Cardiac fibroblast (primary cell): ENCODE measurements around the gene SH3PXD2B.
"Not testable (repeated sequence)": the region's sequence is repeated elsewhere in the genome, so short reads cannot be mapped to it uniquely, and the experiment has no call there.

Source experiments
- DNase-seq, 2 donors: peaks; one replicate each; pipeline versions ENCODE4 v3.0.0 to v3.0.0-alpha.2; 2010; ENCODE audit warnings: low read depth in 2 of 2
- H3K4me3 ChIP-seq, 2 donors: replicated peaks in 1 of 2; 1 replicate in 1 of 2; 2 replicates in 1 of 2; pipeline ENCODE4 v1.5.1; 2011; ENCODE audit warnings: low read depth in 2 of 2, low read length in 2 of 2, mild to moderate bottlenecking in 2 of 2, moderate library complexity in 1 of 2
- TF ChIP-seq, protein P1 (sequence below): IDR thresholded peaks from one replicate; pipeline ENCODE4 v1.5.1; 2011; ENCODE audit warnings: low read depth, mild to moderate bottlenecking, low read length, inconsistent platforms

Gene SH3PXD2B

DNA sequence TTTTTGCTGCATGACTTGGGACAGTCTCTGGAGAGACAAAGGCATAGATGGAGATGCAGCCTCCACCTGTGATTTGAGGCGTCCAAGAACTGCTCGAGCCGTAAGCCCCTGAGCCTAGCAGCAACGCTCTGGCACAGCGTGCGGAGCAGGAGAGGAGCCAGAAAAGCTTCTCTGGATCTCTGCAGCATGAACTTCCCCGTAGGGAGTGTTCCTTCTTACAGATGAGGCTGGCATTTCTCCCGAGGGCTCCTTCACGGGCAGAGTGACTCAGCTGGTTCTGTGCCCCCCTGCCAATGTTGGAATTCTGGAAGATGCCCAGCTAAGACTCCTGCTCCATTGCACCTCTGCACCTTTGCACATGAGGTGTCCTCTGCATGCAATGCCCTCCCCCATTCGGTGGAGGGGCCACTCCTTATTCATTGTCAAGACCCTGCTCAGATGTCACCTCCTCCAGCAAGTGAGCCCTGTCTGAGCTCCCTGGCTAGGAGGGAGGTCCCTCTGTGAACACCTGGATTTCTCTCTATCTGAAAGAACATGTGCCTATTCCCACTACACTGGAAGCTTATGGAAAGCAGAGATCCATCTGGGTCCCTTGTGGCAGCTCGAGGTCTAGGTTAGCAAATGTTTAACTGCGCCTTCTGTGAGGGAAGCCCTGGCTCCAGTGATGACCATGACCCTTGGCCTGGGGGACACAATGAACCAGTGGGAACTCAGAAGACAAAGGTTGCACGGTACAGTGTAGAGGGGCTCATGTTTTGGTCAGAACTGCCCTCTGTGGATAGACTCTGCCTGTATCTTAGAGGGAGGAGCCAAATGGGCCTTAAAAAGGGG, 39.6 kb downstream of the SH3PXD2B start:
- TF ChIP-seq, protein P1, sequence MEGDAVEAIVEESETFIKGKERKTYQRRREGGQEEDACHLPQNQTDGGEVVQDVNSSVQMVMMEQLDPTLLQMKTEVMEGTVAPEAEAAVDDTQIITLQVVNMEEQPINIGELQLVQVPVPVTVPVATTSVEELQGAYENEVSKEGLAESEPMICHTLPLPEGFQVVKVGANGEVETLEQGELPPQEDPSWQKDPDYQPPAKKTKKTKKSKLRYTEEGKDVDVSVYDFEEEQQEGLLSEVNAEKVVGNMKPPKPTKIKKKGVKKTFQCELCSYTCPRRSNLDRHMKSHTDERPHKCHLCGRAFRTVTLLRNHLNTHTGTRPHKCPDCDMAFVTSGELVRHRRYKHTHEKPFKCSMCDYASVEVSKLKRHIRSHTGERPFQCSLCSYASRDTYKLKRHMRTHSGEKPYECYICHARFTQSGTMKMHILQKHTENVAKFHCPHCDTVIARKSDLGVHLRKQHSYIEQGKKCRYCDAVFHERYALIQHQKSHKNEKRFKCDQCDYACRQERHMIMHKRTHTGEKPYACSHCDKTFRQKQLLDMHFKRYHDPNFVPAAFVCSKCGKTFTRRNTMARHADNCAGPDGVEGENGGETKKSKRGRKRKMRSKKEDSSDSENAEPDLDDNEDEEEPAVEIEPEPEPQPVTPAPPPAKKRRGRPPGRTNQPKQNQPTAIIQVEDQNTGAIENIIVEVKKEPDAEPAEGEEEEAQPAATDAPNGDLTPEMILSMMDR, result no peak
- no peak overlapping the region for H3K4me3 ChIP-seq
- DNase-seq, result peak in 1 of 2 donors; percentile 78

DNA sequence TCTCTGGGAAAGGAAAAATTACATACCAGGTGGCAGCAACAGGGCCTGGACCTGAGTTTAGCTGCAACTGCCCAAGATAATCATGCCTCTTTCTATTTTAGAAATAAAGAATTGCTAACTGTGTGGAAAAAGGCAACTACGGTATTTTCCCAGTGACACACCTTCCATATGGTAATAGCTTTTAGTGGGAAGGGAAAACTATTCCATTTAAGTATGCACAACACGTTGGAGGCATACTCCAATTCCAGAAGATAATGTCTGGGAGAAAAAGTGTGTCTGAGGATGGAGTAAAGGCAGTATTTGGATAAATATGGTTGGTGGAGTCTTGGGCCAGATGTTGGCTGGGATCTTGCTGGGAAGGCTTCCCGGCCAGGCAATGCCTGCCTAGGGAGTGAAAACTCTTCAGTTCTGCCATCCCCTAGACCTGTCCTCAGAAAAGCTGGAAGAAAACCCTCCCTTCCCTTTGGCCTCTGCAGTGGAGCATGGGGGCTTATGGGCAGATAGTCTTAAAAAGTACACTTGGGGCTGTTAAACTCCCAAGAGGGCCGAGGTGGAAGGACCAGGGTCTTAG, 40.6 kb downstream of the SH3PXD2B start:
- TF ChIP-seq, protein P1, result no peak
- no peak overlapping the region for H3K4me3 ChIP-seq
- DNase-seq, result peak in 1 of 2 donors; percentile 25

DNA sequence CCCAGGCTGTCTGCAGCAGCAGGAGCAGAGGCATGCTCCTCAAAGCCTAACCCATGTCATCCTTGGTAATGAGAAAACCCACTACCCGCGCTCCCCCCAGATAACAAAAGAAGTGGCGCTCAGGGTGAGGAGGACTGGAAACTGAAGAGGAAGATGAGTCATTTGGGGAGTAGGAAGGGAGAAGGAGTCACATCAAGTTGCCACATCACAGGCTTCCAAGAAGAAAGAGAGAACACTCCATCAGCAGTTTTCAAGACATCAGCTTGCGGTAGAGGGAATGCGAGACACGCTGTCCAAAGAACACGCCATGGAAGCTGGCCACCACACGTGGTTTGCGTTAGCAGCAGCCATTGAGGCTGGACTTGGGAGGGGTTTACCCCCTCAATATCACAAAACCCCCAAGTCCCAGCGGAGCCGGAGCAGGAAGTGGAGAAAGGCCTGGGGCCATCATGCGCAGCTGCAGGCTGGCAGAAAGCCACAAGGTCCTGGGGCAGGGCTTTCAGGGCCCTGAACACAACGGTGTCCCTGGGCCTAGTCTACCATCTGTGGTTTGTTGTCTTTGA, 41.5 kb downstream of the SH3PXD2B start:
- TF ChIP-seq, protein P1, result no peak
- DNase-seq, result peak; percentile 98
- no peak overlapping the region for H3K4me3 ChIP-seq

DNA sequence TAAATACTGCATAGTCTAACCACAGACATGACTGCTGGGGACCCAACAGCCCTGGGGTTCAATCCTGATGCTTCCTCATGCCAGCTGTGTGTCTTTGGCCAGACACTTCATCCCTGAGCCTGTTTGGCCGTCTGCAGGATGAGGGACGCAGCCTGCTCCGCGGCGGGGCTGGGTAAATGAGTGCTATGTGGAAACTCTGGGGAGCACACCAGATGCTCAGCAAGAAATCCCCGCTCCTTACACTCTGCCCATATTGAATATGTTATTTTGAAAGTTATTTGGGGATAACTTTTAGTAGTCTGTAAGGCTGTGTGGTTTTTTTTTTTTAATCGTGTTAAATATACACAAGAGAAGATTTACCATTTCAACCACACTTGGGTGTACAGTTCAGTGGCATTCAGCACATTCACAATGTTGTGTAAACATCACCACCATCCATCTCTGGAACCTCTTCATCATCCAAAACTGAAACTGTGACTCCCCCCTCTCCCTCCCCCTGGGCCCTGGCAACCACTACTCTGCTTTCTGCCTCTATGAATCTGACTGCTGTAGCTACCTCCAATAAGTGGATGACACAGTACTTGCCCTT, 42.7 kb downstream of the SH3PXD2B start:
- no peak overlapping the region for H3K4me3 ChIP-seq
- peak; percentile 47 to 61 for DNase-seq
- TF ChIP-seq, protein P1, result no peak

DNA sequence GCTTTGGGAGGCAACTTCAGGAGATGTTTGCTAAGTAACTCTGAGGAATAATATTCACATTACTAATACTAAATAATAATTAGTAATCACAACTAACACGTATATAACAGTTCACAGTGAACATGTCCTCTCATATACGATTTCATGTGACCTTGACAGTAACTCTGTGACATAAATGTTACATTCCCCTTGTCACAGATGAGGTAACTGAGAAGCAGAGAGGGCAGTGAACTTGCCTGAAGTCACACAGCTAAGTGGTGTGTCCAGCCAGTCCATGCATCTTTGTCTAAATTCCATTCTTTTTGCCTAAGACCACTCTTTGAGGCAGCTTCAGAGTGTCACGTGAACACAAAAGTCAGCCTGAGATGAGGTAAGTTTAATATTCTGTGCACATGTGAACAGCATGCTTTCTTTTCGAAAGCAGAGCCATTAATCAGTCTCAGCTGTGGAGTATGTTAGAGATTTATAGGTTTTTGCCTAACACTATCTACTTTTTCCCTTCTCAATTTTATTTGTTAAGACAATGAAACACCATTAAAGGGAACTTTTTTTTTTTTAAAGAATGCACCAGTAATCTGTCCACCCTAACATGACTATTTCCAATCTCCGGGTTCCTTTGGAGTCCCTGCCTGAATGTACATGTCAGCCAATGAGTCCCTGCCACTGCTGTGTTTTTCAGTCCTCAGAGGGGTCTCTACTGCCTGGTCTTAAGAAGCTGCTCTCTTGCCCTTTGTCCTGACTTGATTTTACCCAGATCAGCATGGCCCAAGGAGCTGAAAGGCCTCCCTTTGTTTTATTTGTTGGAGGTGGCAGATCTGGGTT, 43.5 kb downstream of the SH3PXD2B start:
- no peak overlapping the region for H3K4me3 ChIP-seq
- TF ChIP-seq, protein P1, result no peak
- DNase-seq, result peak; percentile 40 to 47

DNA sequence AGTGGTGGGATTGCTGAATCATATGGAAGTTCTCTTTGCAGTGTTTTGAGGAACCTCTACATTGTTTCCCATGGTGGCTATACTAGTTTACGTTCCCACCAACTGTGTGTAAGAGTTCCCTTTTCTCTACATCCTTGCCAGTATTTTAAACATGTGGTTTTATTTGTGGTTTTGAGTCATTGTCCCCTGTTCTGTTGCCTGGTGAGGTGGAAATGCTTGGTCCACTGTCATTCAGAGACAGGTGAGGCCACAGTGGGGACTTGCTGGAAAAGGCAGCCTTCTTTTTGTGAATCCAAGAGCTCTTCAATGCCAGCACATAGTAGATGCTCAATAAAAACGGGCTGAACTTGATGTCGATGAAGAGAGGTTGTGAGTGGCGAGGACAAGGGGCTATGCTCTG, 44.2 kb downstream of the SH3PXD2B start:
- TF ChIP-seq, protein P1, result no peak
- H3K4me3 ChIP-seq, result no peak overlapping the region
- DNase-seq, result peak in 1 of 2 donors; percentile 79

DNA sequence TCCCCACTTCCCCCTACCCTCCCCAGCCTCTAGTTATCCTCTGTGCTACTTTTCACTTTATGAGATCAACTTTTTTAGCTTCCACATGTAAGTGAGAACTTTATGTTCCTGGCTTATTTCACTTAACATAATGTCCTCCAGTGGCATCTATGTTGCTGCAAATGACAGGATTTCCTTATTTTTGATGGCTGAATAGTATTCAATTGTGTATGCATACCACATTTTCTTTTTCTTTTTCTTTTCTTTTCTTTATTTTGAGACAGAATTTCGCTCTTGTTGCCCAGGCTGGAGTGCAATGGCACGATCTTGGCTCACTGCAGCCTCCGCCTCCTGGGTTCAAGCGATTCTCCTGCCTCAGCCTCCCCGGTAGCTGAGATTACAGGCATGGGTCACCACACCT, 44.8 kb downstream of the SH3PXD2B start:
- not testable (repeated sequence) for DNase-seq, H3K4me3 ChIP-seq
